ENCODE measurements around the gene DIP2C. TPM values are rescaled to one million over a fixed set of nuclear protein-coding genes. Genes with fewer than 3 reads are reported as not detected.

DIP2C gene
- total and polyA plus RNA-seq, 2 donors (not counting 1 experiment from before 2014, with no cell fraction given), result 1.3 to 1.9 TPM

GRCh38 chr10:307659-308058 lies 381.8 kb downstream of the DIP2C start:
- Histone ChIP-seq H3K27ac (ENCODE audit: low read length in 2 of 2) (peak overlapping the region; percentile 75 to 77), H3K9me3 (ENCODE audit: control extremely low read depth in 1 of 3, control insufficient read depth in 2 of 3, insufficient read depth in 1 of 3, low read length in 2 of 3) (no peaks in the 10 kb centered on the region), H3K79me2 (ENCODE audit: control insufficient read depth, insufficient read depth, low read length) (peaks cover 19% of the 10 kb centered on the region), H3K4me2 (replicated peaks; ENCODE audit: low read depth, low read length, poor library complexity, severe bottlenecking) (peak overlapping the region; percentile 74), H3K4me3 (ENCODE audit: control extremely low read depth in 1 of 5, extremely low read depth in 1 of 5, insufficient read depth in 1 of 5, low read depth in 2 of 5, low read length in 4 of 5) (peak overlapping the region in 1 of 5 experiments; percentile 33), H3K27me3 (replicated peaks in 1 of 4; ENCODE audit: control extremely low read depth in 1 of 4, control insufficient read depth in 3 of 4, insufficient read depth in 4 of 4, low read length in 3 of 4) (no peaks in the 10 kb centered on the region), H4K20me1 (ENCODE audit: control insufficient read depth, insufficient read depth, low read length, poor library complexity, severe bottlenecking) (no peaks in the 10 kb centered on the region), H2AFZ (ENCODE audit: insufficient read depth, low read depth, low read length, poor library complexity, severe bottlenecking) (peak overlapping the region; percentile 31), H3K4me1 (ENCODE audit: control insufficient read depth in 2 of 2, insufficient read depth in 2 of 2, low read length in 2 of 2) (peaks cover 68 to 84% of the 10 kb centered on the region in 2 donors), H3K9ac (ENCODE audit: low read length) (peak overlapping the region; percentile 49), H3K36me3 (replicated peaks in 1 of 2; ENCODE audit: control extremely low read depth in 1 of 2, control insufficient read depth in 1 of 2, extremely low read depth in 1 of 2, insufficient read depth in 2 of 2, low read length in 1 of 2) (no peaks in the 10 kb centered on the region)
- Mint-ChIP-seq H3K4me1 (peaks cover 80% of the 10 kb centered on the region), H3K9me3 (ENCODE audit: insufficient read depth) (no peaks in the 10 kb centered on the region), H3K4me3 (peak overlapping the region; percentile 71), H3K27me3 (no peaks in the 10 kb centered on the region), H3K27ac (peak overlapping the region; percentile 91)
- 92% methylated on average over 18 of the region's 18 CpGs for WGBS (ENCODE audit: insufficient coverage)
- ATAC-seq (ENCODE audit: low read depth), result no peak
- intact Hi-C loops (cut with micrococcal nuclease), result no loop called here
- CTCF ChIA-PET, result interaction anchor here (1.2 to 2.5 kb wide), 2 partner anchors 9 to 24 kb away, joined by 4 to 16 read pairs; no protein-coding TSS in a partner anchor
- POLR2A ChIA-PET, result interaction anchor here (0.5 kb wide), 1 partner anchor 232 kb away, joined by 5 read pairs; no protein-coding TSS in a partner anchor
- TF ChIP-seq EZH2 (IDR thresholded peaks at IDR 0.05; ENCODE audit: borderline replicate concordance, insufficient read depth, low read depth, low read length, poor library complexity, severe bottlenecking) (no peak), CTCF (IDR thresholded peaks at IDR 0.05) (no peak)
- DNase-seq, result no peak

GRCh38 chr10:306675-307185 lies 382.7 kb downstream of the DIP2C start:
- 22% methylated on average over 7 of the region's 8 CpGs for WGBS (ENCODE audit: insufficient coverage)
- ChIA-PET POLR2A (interaction anchor here (0.6 to 1.3 kb wide), 2 partner anchors 10 to 27 kb away, joined by 3 to 8 read pairs; no protein-coding TSS in a partner anchor), CTCF (interaction anchor here (0.8 to 2.5 kb wide), 2 partner anchors 10 to 12 kb away, joined by 4 to 16 read pairs; no protein-coding TSS in a partner anchor)
- Histone ChIP-seq H4K20me1 (ENCODE audit: control insufficient read depth, insufficient read depth, low read length, poor library complexity, severe bottlenecking) (no peaks in the 10 kb centered on the region), H2AFZ (ENCODE audit: insufficient read depth, low read depth, low read length, poor library complexity, severe bottlenecking) (peak overlapping the region; percentile 35), H3K9me3 (ENCODE audit: control extremely low read depth in 1 of 3, control insufficient read depth in 2 of 3, insufficient read depth in 1 of 3, low read length in 2 of 3) (no peaks in the 10 kb centered on the region), H3K79me2 (ENCODE audit: control insufficient read depth, insufficient read depth, low read length) (peaks cover 28% of the 10 kb centered on the region), H3K27ac (ENCODE audit: low read length in 2 of 2) (peak overlapping the region; percentile 75 to 77), H3K4me2 (replicated peaks; ENCODE audit: low read depth, low read length, poor library complexity, severe bottlenecking) (peak overlapping the region; percentile 74), H3K36me3 (replicated peaks in 1 of 2; ENCODE audit: control extremely low read depth in 1 of 2, control insufficient read depth in 1 of 2, extremely low read depth in 1 of 2, insufficient read depth in 2 of 2, low read length in 1 of 2) (no peaks in the 10 kb centered on the region), H3K27me3 (replicated peaks in 1 of 4; ENCODE audit: control extremely low read depth in 1 of 4, control insufficient read depth in 3 of 4, insufficient read depth in 4 of 4, low read length in 3 of 4) (no peaks in the 10 kb centered on the region), H3K4me3 (ENCODE audit: control extremely low read depth in 1 of 5, extremely low read depth in 1 of 5, insufficient read depth in 1 of 5, low read depth in 2 of 5, low read length in 4 of 5) (peak overlapping the region; percentile 1 to 50 (median 40)), H3K9ac (ENCODE audit: low read length) (peak overlapping the region; percentile 49), H3K4me1 (ENCODE audit: control insufficient read depth in 2 of 2, insufficient read depth in 2 of 2, low read length in 2 of 2) (peaks cover 60 to 75% of the 10 kb centered on the region in 2 donors)
- no peaks in the 10 kb centered on the region for H3K27me3 Mint-ChIP-seq
- H3K9me3 Mint-ChIP-seq (ENCODE audit: insufficient read depth), result no peaks in the 10 kb centered on the region
- peak overlapping the region; percentile 71 for H3K4me3 Mint-ChIP-seq
- TF ChIP-seq EZH2 (IDR thresholded peaks at IDR 0.05; ENCODE audit: borderline replicate concordance, insufficient read depth, low read depth, low read length, poor library complexity, severe bottlenecking) (no peak), CTCF (IDR thresholded peaks at IDR 0.05) (no peak)
- peak; percentile 61 for DNase-seq
- peak overlapping the region; percentile 91 for H3K27ac Mint-ChIP-seq
- intact Hi-C loops (cut with micrococcal nuclease), result no loop called here
- peaks cover 73% of the 10 kb centered on the region for H3K4me1 Mint-ChIP-seq
- peak; percentile 75 for ATAC-seq (ENCODE audit: low read depth)
